Hippocampal formation (tissue), 2 donors: Measurements from ENCODE around the gene RNASEH2A.
A peak's percentile ranks its signal among the peaks of the same experiment; 100 is the strongest.
"Not testable (repeated sequence)": the region's sequence is repeated elsewhere in the genome, so short reads cannot be mapped to it uniquely, and the experiment has no call there.

Experiments used
- DNase-seq, 2 donors: peaks; one replicate each; lab custom pipeline; 2025; lab: John Stamatoyannopoulos, UW

Gene RNASEH2A

GRCh38 chr19:12793290-12794195 is 12.8 kb upstream of the RNASEH2A start:
- peak; percentile 80 to 89 for DNase-seq

GRCh38 chr19:12794196-12794941 is 12.0 kb upstream of the RNASEH2A start:
- DNase-seq: no peak

- no peak for DNase-seq
Observed at GRCh38 chr19:12794971-12795381, 11.4 kb upstream of the RNASEH2A start.

GRCh38 chr19:12796146-12797071 is 10.0 kb upstream of the RNASEH2A start:
- DNase-seq: peak; percentile 60 to 68

- DNase-seq: no peak
Observed at GRCh38 chr19:12797141-12797587, 9.2 kb upstream of the RNASEH2A start.

GRCh38 chr19:12797607-12798006 is 8.8 kb upstream of the RNASEH2A start:
- DNase-seq: not testable (repeated sequence)

- no peak for DNase-seq
Observed at GRCh38 chr19:12799742-12800465, 6.5 kb upstream of the RNASEH2A start.

GRCh38 chr19:12800466-12800770 is 6.0 kb upstream of the RNASEH2A start:
- DNase-seq: no peak

- DNase-seq: no peak
Observed at GRCh38 chr19:12800923-12801465, 5.4 kb upstream of the RNASEH2A start.

- DNase-seq: peak; percentile 68 to 69
Observed at GRCh38 chr19:12801466-12802266, 4.7 kb upstream of the RNASEH2A start, which contains the start of the genes PRDX2 and THSD8. PRDX2 (minus strand) TSS chr19:12801800; CDS start chr19:12801261, 539 bp downstream. THSD8 (plus strand) TSS chr19:12802069; CDS start chr19:12802072, 3 bp downstream.

- DNase-seq: no peak
Observed at GRCh38 chr19:12802267-12803106, 3.9 kb upstream of the RNASEH2A start.

GRCh38 chr19:12804051-12804450 is 2.3 kb upstream of the RNASEH2A start:
- DNase-seq: no peak

GRCh38 chr19:12815088-12815487 is 8.7 kb downstream of the RNASEH2A start:
- DNase-seq: no peak

GRCh38 chr19:12817188-12817587 is 10.8 kb downstream of the RNASEH2A start:
- DNase-seq: not testable (repeated sequence)

GRCh38 chr19:12817810-12818209 is 11.4 kb downstream of the RNASEH2A start:
- DNase-seq: not testable (repeated sequence)

- DNase-seq: no peak
Observed at GRCh38 chr19:12821761-12822160, 15.4 kb downstream of the RNASEH2A start.

GRCh38 chr19:12825254-12826131 is 19.1 kb downstream of the RNASEH2A start:
- DNase-seq: no peak

GRCh38 chr19:12828494-12828893 is 22.1 kb downstream of the RNASEH2A start:
- no peak for DNase-seq
